ENCODE results near the gene SPTBN5.

The SPTBN5 gene

DNA sequence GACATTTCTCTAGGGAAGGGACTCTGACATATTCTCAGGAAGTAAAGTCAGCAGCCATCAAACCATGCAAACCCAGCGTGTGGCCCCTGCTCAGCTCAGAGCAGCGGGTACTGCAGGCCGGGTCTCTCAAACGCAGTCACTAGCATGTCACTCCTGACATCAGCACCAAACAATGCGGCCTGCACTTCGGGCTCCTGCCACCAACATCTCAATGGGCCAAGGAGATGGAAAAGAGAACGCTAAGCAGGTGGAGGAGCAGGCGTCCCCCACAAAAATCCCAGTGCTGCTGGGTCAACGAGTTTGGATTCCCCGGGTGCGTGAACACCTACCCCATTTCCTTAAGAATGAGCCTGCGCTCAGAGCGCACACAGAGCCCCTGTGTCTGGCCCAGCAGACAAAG is 9.9 kb upstream of the SPTBN5 start:
- DNase-seq (ENCODE audit: low read depth in 2 of 2), result no peak

DNA sequence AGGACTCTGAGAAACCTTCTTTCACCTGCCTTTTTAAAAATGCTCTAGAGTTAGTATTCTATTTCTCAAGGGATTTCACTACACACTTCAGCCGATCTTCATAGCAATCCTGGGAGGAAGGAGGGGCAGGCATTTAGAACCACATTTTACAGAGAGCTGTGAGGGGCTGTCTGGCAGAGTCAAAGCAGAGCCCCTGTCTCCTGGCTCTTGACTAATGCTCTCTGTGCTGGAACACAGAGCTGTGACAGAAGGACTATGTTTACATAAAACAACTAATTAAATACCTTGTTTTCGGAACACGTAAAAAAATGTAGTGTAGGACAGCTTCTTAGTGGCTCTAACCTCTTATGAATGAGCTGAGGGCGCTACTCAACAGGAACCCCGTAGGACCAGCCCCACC is 7.6 kb upstream of the SPTBN5 start:
- no peak for DNase-seq (ENCODE audit: low read depth in 2 of 2)

DNA sequence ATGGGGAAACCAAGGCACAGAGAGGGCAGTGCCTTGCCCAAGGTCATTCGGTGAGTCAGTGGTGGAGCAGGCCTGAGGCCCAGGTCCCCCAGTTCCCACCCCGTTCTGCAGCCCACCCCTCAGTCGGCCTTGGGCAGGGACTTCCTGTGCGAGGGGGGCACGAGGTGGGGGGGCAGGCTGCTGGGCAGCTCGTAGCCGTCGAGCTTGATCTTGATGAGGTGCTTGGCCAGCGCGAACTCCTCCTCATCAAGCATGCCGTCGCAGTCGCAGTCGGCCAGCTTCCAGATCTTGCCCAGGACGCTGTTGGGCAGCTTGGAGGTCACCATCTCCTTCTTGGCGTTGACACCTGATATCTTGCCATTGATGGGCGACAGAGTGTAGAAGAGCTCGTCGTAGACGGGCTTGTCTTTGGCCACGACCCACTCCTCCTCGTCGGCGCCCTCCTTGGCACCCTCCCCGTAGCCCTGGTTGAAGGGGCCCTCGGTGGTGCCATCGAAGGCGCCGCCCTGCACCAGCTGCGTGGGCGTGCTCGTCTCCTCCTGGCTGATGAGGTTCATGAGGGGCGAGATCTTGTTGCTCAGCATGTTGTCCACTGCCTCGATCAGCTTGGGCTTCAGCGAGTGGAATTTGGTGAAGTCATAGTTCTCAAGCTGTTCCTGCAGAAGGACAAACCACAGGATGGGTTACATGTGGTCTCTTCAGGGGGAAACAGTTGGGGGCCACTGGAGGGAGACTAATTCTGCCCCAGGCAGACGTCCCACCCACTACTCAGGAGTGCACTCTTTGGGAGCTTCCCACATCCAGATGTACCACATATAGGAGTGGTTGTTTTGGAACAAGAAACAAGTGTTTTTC is 6.9 kb upstream of the SPTBN5 start:
- DNase-seq (ENCODE audit: low read depth in 2 of 2), result no peak

DNA sequence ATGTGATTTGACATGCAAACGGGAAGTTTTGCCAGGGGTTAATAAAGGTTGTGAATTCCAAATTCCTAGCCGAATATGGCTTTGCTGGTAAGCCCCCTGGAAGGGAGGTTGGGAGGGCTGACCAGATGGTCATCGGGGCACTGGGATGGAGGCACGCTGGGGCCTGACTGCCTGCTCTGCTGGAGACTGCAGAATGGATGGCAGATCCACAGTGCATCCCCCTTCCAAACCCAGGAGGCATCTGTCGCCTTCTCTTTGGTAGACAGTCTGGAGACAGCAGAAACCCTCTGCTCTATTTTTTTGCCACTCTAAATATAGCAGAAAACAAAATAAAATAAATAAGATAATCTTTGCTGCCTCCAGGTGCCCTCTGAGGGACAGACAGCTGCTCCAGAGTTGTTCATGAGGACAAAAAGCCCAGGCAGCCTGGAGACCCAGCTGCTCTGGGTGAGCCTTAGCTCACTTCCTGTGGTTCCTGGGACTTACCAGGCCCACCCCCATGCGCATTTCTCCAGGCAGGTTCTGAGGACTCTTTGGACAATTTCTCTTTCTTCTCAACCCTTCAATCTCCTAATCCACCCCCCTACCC is 6.1 kb upstream of the SPTBN5 start:
- DNase-seq (ENCODE audit: low read depth in 2 of 2), result no peak

DNA sequence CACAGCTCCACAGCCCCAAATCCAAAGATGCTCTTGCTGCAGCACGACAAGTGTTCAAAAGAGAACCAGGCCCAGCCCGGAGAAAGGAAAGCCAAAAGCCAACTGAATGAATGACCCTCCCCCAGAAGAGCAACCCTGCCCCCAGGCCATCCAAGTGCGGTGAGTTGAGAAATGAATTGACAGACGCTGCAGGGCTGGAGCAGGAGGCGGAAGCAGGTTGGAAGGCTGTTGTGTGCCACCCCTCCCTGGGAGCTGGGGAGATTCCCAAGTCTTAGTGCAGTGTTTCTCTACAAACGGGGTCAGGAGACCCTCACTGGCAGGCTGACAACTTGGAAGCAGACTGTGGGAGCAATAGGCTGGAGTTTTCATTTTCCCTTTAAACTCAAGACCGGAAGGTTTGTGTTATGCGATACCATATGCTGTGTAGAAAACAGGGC is 3.5 kb upstream of the SPTBN5 start:
- no peak for DNase-seq (ENCODE audit: low read depth in 2 of 2)

DNA sequence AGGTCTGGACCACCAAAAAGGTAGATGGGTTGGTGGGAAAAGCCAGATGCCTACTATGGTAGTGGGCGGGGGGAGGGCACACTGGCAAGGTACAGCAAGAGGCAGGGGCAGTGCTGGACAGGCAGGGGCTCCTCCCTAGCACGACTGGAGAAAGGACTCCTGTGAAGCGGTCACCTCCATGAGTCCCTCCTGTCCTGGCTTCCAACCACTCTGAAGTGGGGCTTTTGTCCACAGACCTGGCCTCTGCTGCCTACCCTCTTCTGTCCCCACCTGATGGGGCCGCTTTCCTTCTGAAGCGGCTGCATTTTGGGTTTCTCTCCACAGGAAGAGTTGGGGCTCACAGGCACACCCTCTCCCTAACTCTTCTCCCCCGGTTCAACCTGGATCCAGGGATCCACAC is 2.7 kb upstream of the SPTBN5 start:
- DNase-seq (ENCODE audit: low read depth in 2 of 2), result no peak

DNA sequence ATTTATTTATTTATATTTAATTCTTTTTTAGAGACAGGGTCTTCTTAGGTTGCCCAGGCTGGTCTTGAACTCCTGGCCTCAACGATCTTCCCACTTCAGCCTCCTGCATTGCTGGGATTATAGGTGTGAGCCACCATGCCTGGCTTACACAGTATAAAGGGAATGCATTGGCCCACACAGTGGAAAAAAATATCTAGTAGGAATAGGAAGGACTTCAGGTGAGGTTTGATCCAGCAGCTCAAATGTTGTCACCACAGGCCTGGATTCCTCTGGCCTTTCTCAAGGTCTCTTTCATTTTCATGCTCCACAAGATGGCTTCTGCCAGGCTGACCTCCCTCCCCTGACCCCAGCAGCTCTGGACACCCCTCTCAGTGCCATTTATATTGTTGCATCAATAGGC is 2.1 kb upstream of the SPTBN5 start:
- no peak for DNase-seq (ENCODE audit: low read depth in 2 of 2)

DNA sequence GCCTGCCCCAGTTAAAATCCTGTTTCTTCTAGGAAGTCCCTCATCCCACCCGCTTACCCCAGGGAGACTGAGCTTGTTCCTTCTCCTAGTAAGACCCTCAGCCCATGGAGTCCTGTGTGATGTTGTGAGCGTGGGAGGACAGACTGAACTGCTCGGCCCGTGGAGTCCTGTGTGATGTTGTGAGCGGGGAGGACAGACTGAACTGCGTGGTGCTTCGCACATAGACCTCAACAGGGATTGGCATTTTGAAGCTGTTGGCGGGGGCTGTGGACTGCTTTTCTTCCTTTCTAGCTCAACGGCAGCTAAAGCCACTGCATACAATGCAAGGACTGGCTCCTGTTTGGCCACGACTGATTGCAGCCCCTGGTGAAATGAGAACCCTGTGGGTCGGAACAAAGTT is 1.6 kb upstream of the SPTBN5 start:
- DNase-seq (ENCODE audit: low read depth in 2 of 2), result no peak

DNA sequence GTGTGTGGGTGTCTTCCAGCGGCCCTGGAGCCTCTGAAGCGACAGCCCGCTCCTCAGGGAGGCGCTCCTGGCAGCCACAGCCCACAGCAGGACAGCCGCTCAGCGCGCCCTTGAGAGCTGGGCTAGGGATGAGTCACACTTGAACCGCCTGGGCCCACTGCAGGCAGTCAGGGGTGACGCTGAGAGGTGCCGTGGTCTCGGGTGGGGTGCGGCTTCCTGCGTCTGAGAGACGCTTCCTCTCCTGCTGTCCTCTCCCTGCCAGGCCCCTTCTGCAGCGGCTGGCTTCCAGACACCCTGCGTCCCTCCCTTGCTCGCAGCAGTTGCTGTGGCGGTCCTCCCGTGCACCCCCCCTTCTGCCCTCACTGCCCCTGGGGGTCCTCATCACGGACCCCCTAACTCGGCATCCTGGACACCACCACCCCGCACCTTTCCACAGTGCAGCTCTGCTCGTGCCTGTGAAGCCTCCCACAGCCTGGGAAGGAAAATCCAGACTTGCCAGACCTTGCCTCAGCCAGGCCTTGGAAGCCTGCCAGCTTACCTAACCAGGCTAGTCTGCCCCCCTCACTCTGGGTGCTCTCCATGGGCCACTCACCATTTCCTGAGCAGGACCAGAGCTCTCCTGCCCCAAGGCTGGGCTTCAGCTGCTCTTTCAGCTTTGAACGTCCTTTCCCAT is 1.1 kb upstream of the SPTBN5 start:
- DNase-seq (ENCODE audit: low read depth in 2 of 2), result peak; percentile 72 to 80

DNA sequence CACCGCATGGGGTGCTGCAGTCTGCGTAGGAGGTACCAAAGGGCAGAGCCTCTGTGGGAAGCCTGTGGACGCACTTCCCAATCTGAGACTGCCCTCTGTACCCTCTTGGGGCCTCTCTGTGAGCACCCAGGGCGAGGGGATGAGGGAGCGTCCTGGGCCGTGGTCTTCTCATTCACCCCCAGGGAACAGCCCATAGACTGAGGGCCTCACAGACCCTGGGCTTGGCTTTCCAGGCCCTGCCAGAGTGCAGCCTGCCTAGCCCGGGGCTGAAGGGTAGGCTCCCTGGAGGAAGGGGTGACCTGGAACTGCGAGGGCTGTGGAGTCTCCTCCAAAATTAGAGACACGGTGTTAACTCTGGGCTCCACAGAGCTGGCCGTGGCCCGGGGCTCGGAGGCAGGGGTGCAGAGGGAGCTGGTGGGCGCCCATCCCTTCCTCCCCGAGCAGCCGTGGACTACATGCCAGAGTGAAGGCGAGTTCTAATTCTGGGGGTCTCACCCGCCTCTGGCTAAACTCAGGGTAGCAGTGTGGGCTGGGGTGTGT is 468 bp upstream of the SPTBN5 start:
- DNase-seq (ENCODE audit: low read depth in 2 of 2), result no peak

DNA sequence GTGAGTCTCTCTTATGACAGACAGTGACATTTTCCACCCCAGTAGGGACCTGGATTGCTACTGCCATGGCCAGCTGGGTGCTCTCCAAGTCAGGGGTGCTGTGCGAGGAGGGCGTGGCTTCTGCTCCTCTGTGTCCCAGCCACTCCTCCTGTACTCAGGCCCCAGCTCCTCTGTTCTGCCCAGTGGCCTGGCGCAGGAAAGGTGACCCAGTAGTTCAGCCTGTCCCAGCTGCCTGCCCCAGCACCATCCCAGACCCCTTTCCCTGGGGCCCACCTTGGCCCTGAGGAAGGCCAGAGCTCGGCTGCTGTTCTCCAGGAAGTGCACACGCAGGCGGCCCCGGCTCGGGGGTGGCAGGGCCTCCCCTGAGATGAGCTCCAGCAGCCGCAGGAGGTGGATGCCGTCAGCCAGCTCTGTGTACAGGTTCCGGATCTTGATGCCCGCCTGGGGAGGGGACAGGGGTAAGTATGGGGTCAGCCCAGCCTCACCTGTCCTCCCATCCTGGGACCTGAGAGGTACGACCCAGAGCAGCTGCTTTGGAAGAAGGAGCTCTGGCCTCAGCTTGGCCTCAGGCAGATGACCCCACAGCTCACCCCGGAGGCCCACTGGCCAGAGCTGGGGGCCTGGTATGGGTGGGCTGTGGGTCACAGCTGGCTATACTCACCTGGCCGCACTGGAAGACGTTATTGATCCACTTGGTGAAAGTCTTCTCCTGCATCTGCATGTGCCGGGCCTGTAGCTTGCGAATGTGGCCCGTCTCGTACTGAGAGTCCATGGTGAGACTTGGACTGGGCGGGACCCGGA is 1.0 kb downstream of the SPTBN5 start:
- DNase-seq (ENCODE audit: low read depth in 2 of 2), result no peak

DNA sequence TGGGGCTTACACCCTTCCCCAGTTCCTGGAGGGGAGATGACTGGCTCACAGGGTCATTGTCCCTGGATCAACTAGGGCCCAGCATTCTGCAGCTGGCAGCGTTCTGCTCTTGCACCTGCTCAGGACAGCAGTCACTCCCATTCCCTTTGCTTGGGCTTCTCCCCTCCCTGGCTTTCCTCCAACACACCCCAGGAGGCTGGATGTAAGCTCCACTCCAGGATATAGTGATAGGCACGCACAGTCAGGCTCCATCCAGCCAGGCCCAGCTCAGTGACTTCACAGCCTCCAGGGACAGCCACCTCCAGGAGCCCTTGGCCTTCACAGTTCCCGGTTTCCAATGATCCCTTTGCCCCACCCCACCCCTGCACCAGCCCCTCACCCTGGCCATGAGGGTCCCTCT is 1.9 kb downstream of the SPTBN5 start:
- DNase-seq (ENCODE audit: low read depth in 2 of 2), result no peak

DNA sequence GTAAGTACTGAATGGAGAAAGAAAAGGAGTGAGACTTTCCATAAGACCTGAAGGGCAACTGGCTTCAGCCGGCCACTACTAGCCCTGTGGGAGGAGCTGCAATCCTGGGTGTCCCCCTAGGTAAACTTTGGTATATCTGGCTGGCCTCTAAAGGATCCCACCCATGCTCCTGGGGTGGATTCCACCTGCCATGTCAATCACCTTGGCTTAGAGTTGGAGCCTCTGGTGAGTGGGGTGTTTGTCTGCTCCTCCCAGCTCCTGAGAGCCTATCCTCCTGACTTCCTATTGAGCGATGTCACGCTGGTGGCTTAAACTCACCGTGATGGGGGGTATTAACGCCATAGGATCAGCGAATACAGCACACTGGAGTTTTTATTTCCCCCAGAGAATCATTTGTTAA is 2.6 kb downstream of the SPTBN5 start:
- no peak for DNase-seq (ENCODE audit: low read depth in 2 of 2)

DNA sequence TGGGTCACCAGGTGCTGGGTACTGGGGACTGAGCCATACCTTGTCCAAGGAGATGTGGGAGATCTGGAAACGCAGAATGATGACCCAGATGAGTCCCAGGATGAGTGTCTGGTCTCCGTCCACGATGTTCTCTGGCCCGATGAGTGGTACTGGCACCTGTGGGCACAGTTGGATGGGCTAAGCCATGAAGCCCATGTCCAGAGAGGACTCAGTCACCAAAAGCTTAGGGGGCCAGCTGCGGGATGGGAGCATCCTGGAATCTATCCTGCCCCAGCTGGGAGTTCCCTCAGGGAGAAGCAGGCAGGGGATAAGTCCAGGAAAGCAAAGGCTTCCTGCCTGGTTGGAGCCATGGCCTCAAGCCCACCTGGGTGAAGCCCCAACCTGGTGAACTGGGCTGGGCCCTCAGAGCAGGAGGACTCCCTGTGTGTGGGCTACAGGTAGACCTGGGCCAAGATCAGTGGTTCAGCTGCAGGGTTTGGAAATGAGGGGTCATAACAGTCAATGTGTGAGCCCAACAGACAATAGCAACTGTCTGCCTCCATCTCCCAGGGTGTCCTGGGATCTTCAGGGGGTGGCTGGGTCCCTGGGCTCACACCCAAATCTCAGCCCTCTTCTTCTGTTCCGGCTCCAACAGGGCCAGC is 3.7 kb downstream of the SPTBN5 start:
- DNase-seq (ENCODE audit: low read depth in 2 of 2), result no peak

DNA sequence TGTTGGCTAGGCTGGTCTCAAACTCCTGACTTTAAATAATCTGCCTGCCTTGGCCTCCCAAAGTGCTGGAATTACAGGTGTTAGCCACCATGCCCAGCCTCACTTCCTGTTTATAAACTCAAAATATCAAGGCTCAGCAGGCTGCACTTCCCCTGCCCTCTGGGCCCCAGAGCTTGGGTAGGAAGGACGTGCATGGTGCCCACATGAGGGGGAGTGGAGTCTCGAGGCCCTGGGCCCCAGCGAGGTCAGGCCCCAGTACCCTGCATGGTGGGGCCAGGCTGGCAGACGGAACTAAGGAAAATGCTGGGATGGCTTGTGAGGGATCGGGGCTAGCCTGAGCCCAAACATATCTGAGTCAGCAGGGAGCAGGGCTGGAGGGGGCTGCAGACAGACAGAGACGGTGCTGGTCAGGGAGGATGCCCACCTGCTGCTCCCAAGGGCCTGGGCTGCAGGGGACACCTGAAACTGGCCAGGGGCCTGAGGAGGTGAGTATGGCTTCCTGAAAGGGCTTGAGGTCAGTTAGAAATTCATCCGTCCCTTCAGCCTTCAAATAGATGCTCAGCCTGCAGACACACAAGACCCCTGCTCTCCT is 5.1 kb downstream of the SPTBN5 start:
- DNase-seq (ENCODE audit: low read depth in 2 of 2), result no peak

DNA sequence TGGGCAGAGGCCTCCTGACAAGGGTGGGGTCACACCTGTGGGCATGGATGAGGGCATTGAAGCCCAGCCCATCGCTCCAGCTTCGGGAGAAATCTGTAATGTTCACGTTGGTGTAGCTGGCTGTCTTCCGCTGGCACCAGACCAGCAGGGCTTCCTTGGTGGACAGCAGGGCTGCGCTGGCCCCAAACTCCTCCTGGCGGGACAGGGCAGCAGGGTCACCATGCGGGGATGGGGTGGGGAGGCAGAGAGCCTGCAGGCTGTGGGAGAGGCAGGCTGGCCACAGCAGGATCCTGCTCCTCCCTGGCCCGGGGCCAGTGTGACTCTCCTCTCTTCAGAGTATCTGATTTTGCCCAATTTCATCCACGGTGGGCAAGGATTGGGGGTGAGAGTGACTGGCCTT is 6.0 kb downstream of the SPTBN5 start:
- no peak for DNase-seq (ENCODE audit: low read depth in 2 of 2)

DNA sequence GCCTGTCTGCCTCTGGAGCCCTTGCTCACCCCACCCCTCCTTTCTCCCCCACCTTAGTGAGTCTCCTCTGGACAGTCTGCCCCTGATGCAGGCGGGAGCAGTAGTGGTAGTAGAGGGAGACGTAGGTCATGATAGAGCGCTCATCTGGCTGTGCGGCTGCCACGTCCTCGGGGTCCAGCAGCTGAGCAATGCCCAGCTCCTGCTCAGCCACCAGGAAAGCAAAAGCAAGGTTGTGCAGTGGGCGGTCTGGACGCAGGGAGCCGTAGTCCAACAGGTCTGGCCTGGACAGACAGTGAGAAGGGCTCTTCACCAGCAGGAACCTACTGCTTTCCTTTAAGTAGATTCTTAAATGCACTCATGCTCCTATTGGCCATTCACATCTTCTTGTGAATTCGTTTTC is 6.7 kb downstream of the SPTBN5 start:
- no peak for DNase-seq (ENCODE audit: low read depth in 2 of 2)

DNA sequence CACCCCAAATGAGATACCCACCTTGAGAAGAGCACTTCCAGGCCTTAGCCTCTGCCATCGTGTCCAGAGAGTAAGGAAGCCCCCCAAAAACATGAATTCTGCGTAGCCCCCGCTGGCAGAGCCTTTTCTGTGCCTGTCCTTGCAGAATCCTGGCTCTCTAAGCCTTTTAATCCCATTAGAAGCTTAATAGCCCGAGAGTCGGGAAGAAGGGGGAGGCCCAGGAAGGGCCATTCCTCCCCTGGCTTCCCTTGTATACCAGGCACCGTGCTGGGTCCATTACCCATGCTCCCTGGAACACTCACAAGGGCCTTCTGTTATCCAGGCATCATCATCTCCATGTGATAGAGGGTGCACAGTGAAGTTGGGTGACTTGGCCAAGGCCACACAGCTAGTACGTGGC is 7.1 kb downstream of the SPTBN5 start:
- no peak for DNase-seq (ENCODE audit: low read depth in 2 of 2)

DNA sequence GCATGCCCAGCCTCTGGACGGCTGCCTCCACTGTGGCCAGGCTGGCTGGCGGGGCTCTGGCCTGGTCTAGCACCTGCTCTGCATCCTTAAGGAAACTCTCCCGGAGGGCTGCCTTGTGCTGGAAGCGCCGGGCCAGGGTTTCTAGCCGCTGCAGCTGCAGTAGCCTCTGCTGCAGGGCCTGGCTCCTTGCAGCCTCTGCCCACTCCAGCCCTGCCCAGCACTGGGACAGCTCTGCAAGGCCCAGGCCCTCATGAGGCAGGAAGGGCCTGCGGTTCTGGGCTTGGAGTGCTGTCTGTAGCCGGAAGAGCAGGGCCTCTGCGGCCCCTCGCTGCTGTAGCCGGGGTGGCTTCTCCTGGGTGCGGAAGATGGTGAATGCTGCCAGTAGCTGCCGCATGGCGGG is 8.0 kb downstream of the SPTBN5 start:
- DNase-seq (ENCODE audit: low read depth in 2 of 2), result no peak

DNA sequence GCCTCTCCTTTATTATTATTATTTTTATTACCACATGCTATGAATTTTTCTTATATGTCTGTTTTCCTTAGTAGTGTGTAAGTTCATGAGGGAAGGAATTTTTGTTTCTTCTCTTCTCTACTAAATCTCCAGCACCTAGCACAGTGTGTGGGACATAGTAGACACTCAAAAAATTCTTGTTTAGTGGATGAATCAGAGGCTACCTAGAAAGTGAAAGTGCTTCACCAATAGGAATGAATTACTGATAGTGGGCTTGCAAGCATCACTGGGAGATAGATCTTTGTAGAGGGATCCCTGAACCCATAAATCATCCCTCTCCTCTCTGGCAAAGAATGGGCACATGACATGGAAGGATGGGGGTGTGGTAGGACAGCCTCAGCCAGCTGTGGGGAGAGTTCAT is 8.5 kb downstream of the SPTBN5 start:
- no peak for DNase-seq (ENCODE audit: low read depth in 2 of 2)

DNA sequence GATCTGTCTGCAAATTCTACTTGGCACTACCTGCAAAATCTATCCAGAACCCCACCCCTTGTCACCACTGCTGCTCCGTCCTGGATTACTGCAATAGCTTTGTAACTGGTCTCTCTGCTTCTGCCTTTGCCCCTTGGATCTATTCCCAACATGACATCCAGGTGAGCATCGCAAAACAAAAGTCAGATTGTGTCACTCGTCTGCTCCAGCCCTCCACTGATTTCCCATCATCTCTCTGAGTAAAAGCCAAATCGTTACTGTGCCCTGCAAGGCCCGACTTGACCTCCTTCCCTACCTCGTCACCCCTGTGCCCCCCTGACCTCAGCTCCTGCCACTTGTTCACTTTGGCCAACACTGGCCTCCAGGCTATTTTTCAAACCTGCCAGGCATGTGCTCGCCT is 9.4 kb downstream of the SPTBN5 start:
- no peak for DNase-seq (ENCODE audit: low read depth in 2 of 2)
